Muscle layer of duodenum (tissue), 2 donors: Measurements from ENCODE around the gene SDHAF1.
A peak's percentile ranks its signal among the peaks of the same experiment; 100 is the strongest.
"Not testable (repeated sequence)": the region's sequence is repeated elsewhere in the genome, so short reads cannot be mapped to it uniquely, and the experiment has no call there.

Experiments used
- H3K27ac ChIP-seq: one replicate; pipeline ENCODE4 v1.7.0; 2013; ENCODE audit warnings: mild to moderate bottlenecking, low read length
- H3K27me3 ChIP-seq: one replicate; pipeline ENCODE4 v1.7.0; 2013; ENCODE audit warnings: low read depth, mild to moderate bottlenecking, control low read depth, low read length
- H3K36me3 ChIP-seq, 2 donors: one replicate each; pipeline ENCODE4 v1.7.0; 2013; ENCODE audit warnings: low read length in 2 of 2, control low read depth in 1 of 2, mild to moderate bottlenecking in 1 of 2; ENCODE audit not compliant: insufficient read depth in 2 of 2, control insufficient read depth in 1 of 2
- H3K4me1 ChIP-seq, 2 donors: one replicate each; pipeline ENCODE4 v1.7.0; 2013; ENCODE audit warnings: low read length in 2 of 2, mild to moderate bottlenecking in 2 of 2, control low read depth in 1 of 2, moderate library complexity in 1 of 2; ENCODE audit not compliant: insufficient read depth in 2 of 2, control insufficient read depth in 1 of 2
- H3K4me3 ChIP-seq, 2 donors: one replicate each; pipeline ENCODE4 v1.7.0; 2013; ENCODE audit warnings: low read length in 2 of 2, low read depth in 1 of 2, mild to moderate bottlenecking in 1 of 2
- H3K9me3 ChIP-seq, 2 donors: one replicate each; pipeline ENCODE4 v1.7.0; 2013; ENCODE audit warnings: low read length in 2 of 2, control low read depth in 1 of 2, mild to moderate bottlenecking in 1 of 2; ENCODE audit not compliant: control insufficient read depth in 1 of 2
- donor health status: healthy.

The SDHAF1 gene

DNA sequence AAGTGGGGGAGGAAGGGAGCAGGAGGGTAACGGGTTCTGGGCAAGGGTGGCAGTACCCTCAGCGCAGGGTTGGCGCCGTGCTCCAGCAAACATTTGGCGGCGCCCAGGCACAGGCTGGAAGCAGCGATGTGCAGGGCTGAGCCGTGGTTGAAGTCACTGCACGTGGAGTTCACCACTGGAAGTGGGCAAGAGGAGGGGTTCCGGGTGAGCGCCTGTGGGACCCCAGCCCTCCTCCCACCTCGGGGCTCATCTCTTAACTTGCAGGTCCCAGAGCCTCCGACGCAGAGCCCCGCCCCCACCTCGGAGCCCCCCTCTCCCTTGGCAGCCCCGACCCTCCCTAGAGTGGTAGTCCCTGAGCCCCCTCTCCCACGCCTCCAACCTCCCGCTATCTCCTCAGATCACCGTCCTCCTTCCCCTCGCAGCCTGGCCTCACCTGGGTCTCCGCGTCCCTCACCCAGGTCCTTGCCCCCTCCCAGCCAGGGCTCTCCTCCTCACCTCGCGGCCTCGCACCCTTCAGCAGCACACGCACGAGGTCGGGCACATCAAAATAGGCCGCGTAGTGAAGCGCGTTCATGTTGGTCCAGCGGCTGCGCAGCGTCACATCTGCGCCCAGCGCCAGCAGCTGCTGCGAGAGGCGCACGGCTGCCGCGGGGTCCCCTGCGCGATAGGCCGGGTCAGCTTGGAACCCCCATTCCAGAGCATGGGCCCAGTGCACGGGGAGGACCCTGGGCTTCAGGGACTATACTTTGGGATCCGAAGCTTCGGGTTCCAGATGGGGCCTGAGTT is 31.3 kb downstream of the SDHAF1 start:
- no peaks in the 10 kb centered on the region for H3K27me3 ChIP-seq
- no peaks in the 10 kb centered on the region for H3K4me1 ChIP-seq
- no peak overlapping the region for H3K4me3 ChIP-seq
- peaks cover 10 to 47% of the 10 kb centered on the region in 2 donors for H3K36me3 ChIP-seq
- no peak overlapping the region for H3K27ac ChIP-seq
- H3K9me3 ChIP-seq, result no peaks in the 10 kb centered on the region

DNA sequence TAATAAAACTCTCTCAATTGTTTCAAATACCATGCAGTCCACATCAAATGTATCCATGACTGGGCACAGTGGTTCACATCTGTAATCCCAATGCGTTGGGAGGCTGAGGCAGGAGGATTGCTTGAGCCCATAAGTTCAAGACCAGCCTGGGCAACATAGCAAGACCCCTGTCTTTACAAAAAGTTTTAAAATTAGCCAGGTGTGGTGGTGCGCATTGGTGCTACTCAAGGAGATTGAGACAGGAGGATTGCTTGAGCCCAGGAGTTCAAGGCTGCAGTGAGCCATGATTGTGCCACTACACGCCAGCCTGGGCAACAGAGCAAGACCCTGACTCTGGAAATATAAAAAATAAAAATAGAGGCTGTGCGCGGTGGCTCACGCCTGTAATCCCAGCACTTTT is 32.7 kb downstream of the SDHAF1 start:
- Histone ChIP-seq H3K36me3 (peaks cover 5 to 37% of the 10 kb centered on the region in 2 donors), H3K4me3 (no peak overlapping the region), H3K27me3 (no peaks in the 10 kb centered on the region), H3K9me3 (no peaks in the 10 kb centered on the region), H3K27ac (no peak overlapping the region), H3K4me1 (peaks cover 0 to 4% of the 10 kb centered on the region in 2 donors)

DNA sequence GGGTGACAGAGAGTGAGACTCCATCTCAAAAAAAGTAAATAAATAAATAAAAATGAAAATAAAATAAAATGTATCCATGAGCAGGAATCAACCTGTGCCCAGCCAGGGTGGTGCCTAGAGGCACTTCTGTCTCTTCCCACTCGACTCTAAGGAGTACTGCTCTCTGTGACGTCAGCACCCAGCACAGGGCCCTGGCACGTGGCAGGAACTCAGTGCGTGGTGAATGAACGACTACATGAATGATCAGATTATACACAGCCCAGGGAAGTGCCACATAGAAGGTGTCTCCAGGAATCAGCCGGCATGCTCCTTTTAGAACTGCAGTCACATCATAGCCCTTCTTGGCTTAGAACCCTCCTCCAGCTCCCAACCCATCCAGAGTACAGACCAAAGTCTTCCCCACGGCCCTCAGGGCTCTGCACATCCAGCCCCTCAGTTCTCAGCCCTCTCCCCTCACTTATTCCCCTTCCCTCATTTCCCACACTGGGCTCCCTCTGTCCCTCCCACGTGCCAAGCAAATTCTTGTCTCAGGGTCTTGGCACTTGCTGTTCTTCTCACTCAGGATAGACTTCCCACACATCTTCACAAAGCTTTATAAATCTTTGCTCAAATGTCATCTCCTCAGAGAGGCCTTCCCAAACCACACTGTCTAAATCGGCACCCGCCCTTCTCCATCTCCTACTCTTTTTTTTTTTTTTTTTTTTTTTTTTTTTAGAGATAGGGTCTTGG is 33.5 kb downstream of the SDHAF1 start:
- Histone ChIP-seq H3K27ac (no peak overlapping the region), H3K36me3 (peaks cover 5 to 31% of the 10 kb centered on the region in 2 donors), H3K27me3 (no peaks in the 10 kb centered on the region), H3K4me1 (peaks cover 0 to 9% of the 10 kb centered on the region in 2 donors), H3K4me3 (no peak overlapping the region), H3K9me3 (no peaks in the 10 kb centered on the region)

DNA sequence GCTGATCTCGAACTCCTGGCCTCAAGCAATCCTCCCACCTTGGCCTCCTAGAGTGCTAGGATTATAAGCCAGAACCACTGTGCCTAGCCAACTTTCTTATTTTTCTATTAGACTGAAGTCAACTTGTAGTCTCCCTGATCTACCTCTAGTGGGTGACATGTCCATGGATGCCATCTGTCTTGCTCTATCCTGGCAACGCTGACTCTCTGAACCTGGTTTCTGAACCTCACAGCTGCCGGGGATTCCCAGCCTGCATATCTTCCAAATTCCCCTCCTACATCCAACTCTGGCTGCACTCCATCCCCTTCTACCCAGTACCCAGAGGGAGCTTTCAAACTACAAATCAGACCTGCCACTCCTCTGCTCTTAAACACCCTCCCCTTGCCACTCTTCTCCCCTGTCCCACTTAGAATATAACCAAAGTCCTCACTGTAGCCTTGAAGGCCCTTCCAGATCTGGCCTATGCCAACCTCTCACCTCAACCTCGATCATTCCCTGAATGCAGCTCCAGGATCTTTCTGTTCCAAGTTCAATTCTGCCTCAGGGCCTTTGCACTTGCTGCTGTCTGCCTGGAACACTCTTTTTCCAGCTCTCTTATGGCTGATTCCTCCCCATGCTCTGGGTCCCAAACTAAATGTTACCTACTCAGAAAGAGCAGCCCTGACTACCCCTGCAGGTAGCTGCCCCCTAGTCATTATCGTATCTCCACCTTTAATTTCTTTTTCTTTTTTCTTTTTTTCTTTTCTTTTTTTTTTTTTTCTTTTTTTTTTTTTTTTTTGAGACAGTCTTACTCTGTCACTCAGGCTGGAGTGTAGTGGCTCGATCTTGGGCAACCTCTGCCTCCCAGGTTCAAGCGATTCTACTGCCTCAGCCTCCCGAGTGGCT is 35.5 kb downstream of the SDHAF1 start:
- Histone ChIP-seq H3K9me3 (no peaks in the 10 kb centered on the region), H3K36me3 (peaks cover 10 to 30% of the 10 kb centered on the region in 2 donors), H3K4me1 (peaks cover 0 to 9% of the 10 kb centered on the region in 2 donors), H3K4me3 (no peak overlapping the region), H3K27me3 (no peaks in the 10 kb centered on the region), H3K27ac (no peak overlapping the region)

DNA sequence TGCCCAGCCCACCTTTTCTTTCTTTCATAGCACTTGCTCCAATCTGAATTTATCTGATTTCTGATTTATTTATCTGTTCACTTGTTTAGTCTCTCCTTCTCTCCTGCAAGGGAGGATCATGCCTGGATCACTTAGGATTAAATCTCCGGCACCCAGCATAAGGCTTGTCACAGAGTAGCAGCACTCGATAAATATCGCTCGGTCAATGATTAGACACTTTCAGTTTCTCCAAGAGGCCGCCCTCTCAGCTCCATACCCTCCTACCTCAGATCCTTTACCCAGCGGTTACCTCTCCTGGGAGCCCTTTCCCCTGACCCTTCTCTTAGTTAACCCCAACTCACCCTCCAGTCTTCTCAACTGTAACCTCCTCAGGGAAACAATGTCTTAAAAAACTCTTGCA is 36.3 kb downstream of the SDHAF1 start:
- no peak overlapping the region for H3K27ac ChIP-seq
- no peak overlapping the region for H3K4me3 ChIP-seq
- peaks cover 0 to 9% of the 10 kb centered on the region in 2 donors for H3K4me1 ChIP-seq
- H3K36me3 ChIP-seq, result peaks cover 5 to 22% of the 10 kb centered on the region in 2 donors
- H3K27me3 ChIP-seq, result no peaks in the 10 kb centered on the region
- no peaks in the 10 kb centered on the region for H3K9me3 ChIP-seq

DNA sequence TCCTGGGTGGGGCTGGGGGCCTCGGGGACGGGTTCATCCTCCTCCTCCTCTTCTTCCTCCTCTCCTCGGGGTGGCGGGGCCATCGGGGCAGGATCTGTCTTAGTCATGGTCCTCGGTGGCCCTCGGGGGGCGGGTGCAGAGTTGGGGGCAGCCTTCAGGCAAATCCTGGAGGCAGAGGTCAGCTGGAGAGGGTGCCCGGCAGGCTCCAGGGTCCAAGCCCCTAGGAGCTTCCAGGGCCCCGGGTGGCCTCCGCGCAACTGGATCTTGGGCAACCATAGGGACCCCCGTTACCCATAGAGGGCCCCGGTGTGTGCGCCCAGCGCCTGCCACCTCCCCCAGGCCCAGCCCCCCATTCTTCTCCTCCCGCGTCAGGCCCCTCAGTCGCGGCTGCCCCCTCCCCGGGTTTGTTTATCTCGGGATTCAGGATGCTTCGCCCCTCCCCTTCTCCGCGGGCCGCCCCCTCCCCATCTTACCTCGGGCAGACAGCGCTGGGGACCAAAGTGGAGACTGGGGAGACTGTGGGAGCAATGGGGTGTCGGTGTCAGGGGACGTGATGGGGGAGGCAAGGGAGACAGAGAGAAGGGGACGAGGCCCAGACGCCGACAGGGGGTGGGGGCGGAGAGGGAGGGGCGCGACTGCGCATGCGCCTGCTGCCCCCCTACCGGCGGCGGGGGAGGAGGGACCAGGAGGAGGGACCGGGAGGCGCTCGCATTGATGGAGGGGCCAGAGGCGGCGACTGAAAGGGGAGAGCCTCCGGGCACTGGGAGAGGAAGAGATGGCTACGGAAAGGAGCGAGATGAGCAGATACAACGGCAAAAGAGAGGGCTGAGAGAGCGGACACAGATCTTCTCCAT is 37.5 kb downstream of the SDHAF1 start, which contains the start of gene CLIP3:
Gene CLIP3, minus strand, starts transcription at position 623 of the 854 bp plus-strand sequence. Its CDS starts 516 bp downstream, at position 107.
- H3K27ac ChIP-seq, result no peak within 1 kb of the TSS
- H3K4me3 ChIP-seq, result peak within 1 kb of the TSS; percentile 51 to 82
- peaks cover 5 to 11% of the 10 kb centered on the region in 2 donors for H3K36me3 ChIP-seq
- H3K4me1 ChIP-seq, result peaks cover 0 to 9% of the 10 kb centered on the region in 2 donors
- H3K27me3 ChIP-seq, result no peaks in the 10 kb centered on the region
- H3K9me3 ChIP-seq, result no peaks in the 10 kb centered on the region

DNA sequence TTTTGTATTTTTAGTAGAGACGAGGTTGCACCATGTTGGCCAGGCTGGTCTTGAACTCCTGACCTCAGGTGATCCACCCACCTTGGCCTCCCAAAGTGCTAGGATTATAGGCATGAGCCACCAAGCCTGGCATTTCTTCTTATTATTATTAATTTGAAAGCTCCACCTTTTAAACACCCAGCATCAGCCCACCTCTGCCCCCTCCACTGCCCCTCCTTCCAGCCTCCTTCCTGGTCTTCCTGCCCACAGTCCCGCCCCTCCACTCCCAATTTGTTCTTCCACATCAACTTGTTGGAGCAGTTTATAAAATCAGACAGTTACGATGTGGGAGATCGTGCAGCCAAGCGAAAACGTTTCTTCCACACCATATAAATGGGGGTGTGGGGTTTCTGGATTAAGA is 45.5 kb downstream of the SDHAF1 start:
- Histone ChIP-seq H3K4me3 (no peak overlapping the region), H3K4me1 (peaks cover 4 to 24% of the 10 kb centered on the region in 2 donors), H3K27ac (no peak overlapping the region), H3K9me3 (no peaks in the 10 kb centered on the region), H3K36me3 (peaks cover 3 to 9% of the 10 kb centered on the region in 2 donors), H3K27me3 (no peaks in the 10 kb centered on the region)

DNA sequence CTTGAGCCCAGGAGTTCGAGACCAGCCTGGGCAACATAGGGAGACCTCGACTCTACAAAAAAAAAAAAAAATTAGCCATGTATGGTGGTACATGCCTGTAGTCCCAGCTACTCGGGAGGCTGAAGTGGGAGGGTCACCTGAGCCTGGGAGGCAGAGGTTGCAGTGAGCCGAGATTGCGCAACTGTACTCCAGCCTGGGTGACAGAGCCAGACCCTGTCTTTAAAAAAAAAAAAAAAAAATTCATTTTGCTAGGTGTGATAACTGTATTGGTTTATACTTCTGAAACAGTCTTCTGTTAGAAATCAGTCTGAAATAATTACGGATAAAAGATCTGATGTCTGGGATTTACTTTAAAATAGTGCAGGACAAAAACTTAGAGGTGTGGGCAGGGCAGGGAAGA is 46.1 kb downstream of the SDHAF1 start:
- peaks cover 4 to 27% of the 10 kb centered on the region in 2 donors for H3K4me1 ChIP-seq
- not testable (repeated sequence) for H3K27me3 ChIP-seq, H3K9me3 ChIP-seq, H3K36me3 ChIP-seq, H3K4me3 ChIP-seq
- peak overlapping the region; percentile 45 for H3K27ac ChIP-seq

DNA sequence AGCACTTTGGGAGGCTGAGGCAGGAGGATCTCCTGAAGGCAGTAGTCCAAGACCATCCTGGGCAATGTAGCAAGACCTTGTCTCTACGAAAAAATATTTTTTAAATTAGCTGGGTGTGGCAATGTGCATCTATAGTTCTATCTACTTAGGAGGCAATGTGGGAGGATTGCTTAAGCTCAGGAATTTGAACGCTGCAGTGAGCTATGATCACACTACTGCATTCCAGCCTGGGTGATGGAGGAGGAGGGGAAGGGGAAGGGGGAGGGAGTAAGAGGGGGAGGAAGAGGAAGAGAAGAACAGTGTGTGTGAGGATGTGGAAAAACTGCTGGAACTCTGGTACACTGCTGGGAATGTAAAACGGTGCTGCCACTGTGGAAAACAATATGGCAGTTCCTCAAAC is 46.8 kb downstream of the SDHAF1 start:
- Histone ChIP-seq H3K27me3 (no peaks in the 10 kb centered on the region), H3K4me3 (no peak overlapping the region), H3K36me3 (peaks cover 3 to 9% of the 10 kb centered on the region in 2 donors), H3K9me3 (no peaks in the 10 kb centered on the region), H3K27ac (peak overlapping the region; percentile 45), H3K4me1 (peaks cover 4 to 27% of the 10 kb centered on the region in 2 donors)

DNA sequence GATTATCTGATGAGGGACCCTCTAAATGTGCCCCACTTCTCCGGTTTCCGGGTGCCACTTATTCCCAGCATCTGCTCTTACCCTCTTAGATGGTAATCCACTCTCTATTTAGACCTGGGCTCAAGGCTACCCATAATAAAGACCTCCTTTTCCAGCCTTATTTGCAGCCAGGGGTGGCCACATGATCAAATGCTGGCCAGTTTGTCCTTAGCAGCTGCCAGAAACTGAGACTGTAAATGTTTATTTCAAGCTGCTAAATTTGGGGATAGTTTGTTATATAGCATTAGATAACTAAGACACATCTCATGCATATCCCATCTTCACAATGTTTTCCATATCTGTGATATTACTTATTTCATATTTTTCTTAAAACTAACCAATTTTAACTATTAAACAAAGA is 49.0 kb downstream of the SDHAF1 start:
- no peak overlapping the region for H3K27ac ChIP-seq
- H3K4me1 ChIP-seq, result peaks cover 4 to 27% of the 10 kb centered on the region in 2 donors
- H3K27me3 ChIP-seq, result no peaks in the 10 kb centered on the region
- H3K4me3 ChIP-seq, result no peak overlapping the region
- peaks cover 0 to 6% of the 10 kb centered on the region in 2 donors for H3K36me3 ChIP-seq
- H3K9me3 ChIP-seq, result no peaks in the 10 kb centered on the region
